ENCODE data around the gene RANBP17.
"Not testable (repeated sequence)": the region's sequence is repeated elsewhere in the genome, so short reads cannot be mapped to it uniquely, and the experiment has no call there.

Gene RANBP17

DNA sequence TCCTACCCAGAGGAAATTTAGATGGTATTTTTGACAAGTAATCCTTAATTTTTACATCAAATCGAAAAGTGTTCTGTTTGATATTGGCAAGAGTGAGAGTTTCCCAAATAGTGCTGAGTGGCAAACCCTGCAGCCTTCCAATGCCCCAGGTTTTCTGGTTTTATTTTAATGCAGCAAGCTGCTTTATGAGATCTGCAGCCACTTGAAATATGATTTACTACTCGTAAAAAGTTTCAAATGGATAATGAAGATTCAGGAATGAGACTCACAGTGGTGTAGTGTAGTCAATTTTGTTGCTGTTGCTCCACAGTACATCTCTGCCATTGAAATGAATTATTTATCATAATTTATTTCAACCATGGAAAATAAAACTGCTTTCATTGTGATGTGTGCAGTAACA, 423.6 kb downstream of the RANBP17 start:
- no peak overlapping the region for H3K27ac ChIP-seq (ENCODE audit: low read length)
- no peaks in the 10 kb centered on the region for H3K27me3 ChIP-seq (ENCODE audit: control insufficient read depth in 1 of 2, insufficient read depth in 2 of 2, low read length in 2 of 2)
- H3K9ac ChIP-seq (ENCODE audit: low read length in 2 of 2) = no peak overlapping the region
- no peak overlapping the region for H3K4me3 ChIP-seq (ENCODE audit: low read length in 2 of 2)
- no peaks in the 10 kb centered on the region for H3K9me3 ChIP-seq (ENCODE audit: control insufficient read depth in 2 of 2, low read length in 2 of 2)
- H3K4me1 ChIP-seq (ENCODE audit: control insufficient read depth, insufficient read depth, low read length) = no peaks in the 10 kb centered on the region
- no peaks in the 10 kb centered on the region for H3K36me3 ChIP-seq (ENCODE audit: control insufficient read depth in 2 of 2, insufficient read depth in 2 of 2, low read length in 2 of 2)

GRCh38 chr5:171288066-171288465, 426.2 kb downstream of the RANBP17 start:
- Histone ChIP-seq H3K36me3 (ENCODE audit: control insufficient read depth in 2 of 2, insufficient read depth in 2 of 2, low read length in 2 of 2) (no peaks in the 10 kb centered on the region), H3K9ac (ENCODE audit: low read length in 2 of 2) (no peak overlapping the region), H3K27ac (ENCODE audit: low read length) (no peak overlapping the region), H3K27me3 (ENCODE audit: control insufficient read depth in 1 of 2, insufficient read depth in 2 of 2, low read length in 2 of 2) (no peaks in the 10 kb centered on the region), H3K4me3 (ENCODE audit: low read length in 2 of 2) (no peak overlapping the region), H3K9me3 (ENCODE audit: control insufficient read depth in 2 of 2, low read length in 2 of 2) (no peaks in the 10 kb centered on the region), H3K4me1 (ENCODE audit: control insufficient read depth, insufficient read depth, low read length) (no peaks in the 10 kb centered on the region)

- H3K9ac ChIP-seq (ENCODE audit: low read length in 2 of 2) = no peak overlapping the region
- peaks cover 0 to 2% of the 10 kb centered on the region in 2 donors for H3K36me3 ChIP-seq (ENCODE audit: control insufficient read depth in 2 of 2, insufficient read depth in 2 of 2, low read length in 2 of 2)
- no peaks in the 10 kb centered on the region for H3K4me1 ChIP-seq (ENCODE audit: control insufficient read depth, insufficient read depth, low read length)
- no peak overlapping the region for H3K27ac ChIP-seq (ENCODE audit: low read length)
- H3K4me3 ChIP-seq (ENCODE audit: low read length in 2 of 2) = no peak overlapping the region
- H3K9me3 ChIP-seq (ENCODE audit: control insufficient read depth in 2 of 2, low read length in 2 of 2) = no peaks in the 10 kb centered on the region
- no peaks in the 10 kb centered on the region for H3K27me3 ChIP-seq (ENCODE audit: control insufficient read depth in 1 of 2, insufficient read depth in 2 of 2, low read length in 2 of 2)
Measured at GRCh38 chr5:171291371-171291770, 429.6 kb downstream of the RANBP17 start.

DNA sequence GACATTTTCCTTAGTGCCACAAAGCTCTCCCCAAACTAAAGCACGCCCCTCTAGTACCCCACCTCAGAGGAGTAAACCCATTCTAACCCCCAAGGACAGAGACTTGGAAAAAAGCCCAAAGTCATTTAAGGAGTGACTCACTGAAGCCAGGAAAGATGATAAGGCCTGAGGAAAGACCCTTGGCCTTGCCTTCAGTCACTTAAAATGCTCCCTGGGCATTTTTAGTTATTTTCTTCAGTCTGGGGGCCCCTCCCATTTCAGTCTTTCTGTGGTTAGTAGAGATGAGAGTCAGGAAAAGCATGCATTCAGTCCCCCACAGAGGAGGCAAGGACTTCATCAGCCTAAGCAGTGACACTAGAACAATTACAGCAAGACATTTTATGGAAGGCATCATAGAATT, 433.5 kb downstream of the RANBP17 start:
- Histone ChIP-seq H3K27me3 (ENCODE audit: control insufficient read depth in 1 of 2, insufficient read depth in 2 of 2, low read length in 2 of 2) (peaks cover 0 to under 1% of the 10 kb centered on the region in 2 donors), H3K9me3 (ENCODE audit: control insufficient read depth in 2 of 2, low read length in 2 of 2) (no peaks in the 10 kb centered on the region), H3K4me1 (ENCODE audit: control insufficient read depth, insufficient read depth, low read length) (no peaks in the 10 kb centered on the region), H3K27ac (ENCODE audit: low read length) (no peak overlapping the region), H3K36me3 (ENCODE audit: control insufficient read depth in 2 of 2, insufficient read depth in 2 of 2, low read length in 2 of 2) (peaks cover 0 to 4% of the 10 kb centered on the region in 2 donors), H3K4me3 (ENCODE audit: low read length in 2 of 2) (no peak overlapping the region), H3K9ac (ENCODE audit: low read length in 2 of 2) (no peak overlapping the region)

DNA sequence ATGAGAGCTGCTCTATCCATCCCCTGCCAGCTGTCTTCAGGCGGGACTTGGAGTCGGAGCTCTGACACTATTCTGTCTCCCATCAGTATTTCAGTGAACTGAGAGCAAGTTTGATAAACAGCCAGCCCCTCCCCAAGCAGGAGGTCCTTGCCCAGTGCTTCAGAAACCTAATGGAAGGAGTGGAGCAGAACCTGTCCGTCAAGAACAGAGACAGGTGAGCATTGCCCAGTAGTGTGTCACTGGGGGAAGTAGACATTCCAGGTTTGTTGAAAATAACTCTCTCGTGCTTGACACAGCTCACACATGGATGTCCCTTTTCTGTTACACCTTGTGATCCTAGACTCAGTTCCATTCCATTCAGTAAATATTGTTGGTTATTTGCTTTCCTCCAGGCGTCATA, 434.0 kb downstream of the RANBP17 start:
- Histone ChIP-seq H3K36me3 (ENCODE audit: control insufficient read depth in 2 of 2, insufficient read depth in 2 of 2, low read length in 2 of 2) (peaks cover 0 to 4% of the 10 kb centered on the region in 2 donors), H3K4me3 (ENCODE audit: low read length in 2 of 2) (no peak overlapping the region), H3K9ac (ENCODE audit: low read length in 2 of 2) (no peak overlapping the region), H3K27ac (ENCODE audit: low read length) (no peak overlapping the region), H3K27me3 (ENCODE audit: control insufficient read depth in 1 of 2, insufficient read depth in 2 of 2, low read length in 2 of 2) (peaks cover 0 to 2% of the 10 kb centered on the region in 2 donors), H3K4me1 (ENCODE audit: control insufficient read depth, insufficient read depth, low read length) (no peaks in the 10 kb centered on the region), H3K9me3 (ENCODE audit: control insufficient read depth in 2 of 2, low read length in 2 of 2) (no peaks in the 10 kb centered on the region)

GRCh38 chr5:171297941-171298340, 436.1 kb downstream of the RANBP17 start:
- not testable (repeated sequence) for H3K9ac ChIP-seq (ENCODE audit: low read length in 2 of 2); H3K27ac ChIP-seq (ENCODE audit: low read length); H3K4me1 ChIP-seq (ENCODE audit: control insufficient read depth, insufficient read depth, low read length); H3K9me3 ChIP-seq (ENCODE audit: control insufficient read depth in 2 of 2, low read length in 2 of 2); H3K27me3 ChIP-seq (ENCODE audit: control insufficient read depth in 1 of 2, insufficient read depth in 2 of 2, low read length in 2 of 2); H3K36me3 ChIP-seq (ENCODE audit: control insufficient read depth in 2 of 2, insufficient read depth in 2 of 2, low read length in 2 of 2); H3K4me3 ChIP-seq (ENCODE audit: low read length in 2 of 2)

DNA sequence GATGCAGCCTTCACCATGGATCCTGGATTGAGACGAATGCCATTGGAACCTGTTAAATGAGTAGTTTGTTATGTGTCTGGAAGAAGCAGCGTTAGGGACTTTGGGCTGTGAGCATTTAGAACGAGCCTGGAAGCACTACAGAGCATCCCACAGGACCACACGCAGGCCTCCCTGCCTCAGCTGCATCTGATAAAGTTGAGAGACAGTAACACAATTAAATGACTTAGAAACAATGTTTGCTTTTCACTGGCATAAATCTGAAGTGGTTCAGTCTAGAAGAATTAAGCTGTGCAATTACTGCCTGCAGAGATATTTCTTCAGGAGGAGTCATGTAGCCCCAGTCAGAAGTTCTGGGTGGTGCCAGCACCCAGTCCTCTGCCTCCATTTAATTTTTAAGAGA, 437.4 kb downstream of the RANBP17 start:
- Histone ChIP-seq H3K27me3 (ENCODE audit: control insufficient read depth in 1 of 2, insufficient read depth in 2 of 2, low read length in 2 of 2) (peaks cover 4 to 6% of the 10 kb centered on the region in 2 donors), H3K36me3 (ENCODE audit: control insufficient read depth in 2 of 2, insufficient read depth in 2 of 2, low read length in 2 of 2) (peaks cover 0 to 2% of the 10 kb centered on the region in 2 donors), H3K4me1 (ENCODE audit: control insufficient read depth, insufficient read depth, low read length) (no peaks in the 10 kb centered on the region), H3K27ac (ENCODE audit: low read length) (no peak overlapping the region), H3K9ac (ENCODE audit: low read length in 2 of 2) (no peak overlapping the region), H3K4me3 (ENCODE audit: low read length in 2 of 2) (no peak overlapping the region), H3K9me3 (ENCODE audit: control insufficient read depth in 2 of 2, low read length in 2 of 2) (no peaks in the 10 kb centered on the region)

DNA sequence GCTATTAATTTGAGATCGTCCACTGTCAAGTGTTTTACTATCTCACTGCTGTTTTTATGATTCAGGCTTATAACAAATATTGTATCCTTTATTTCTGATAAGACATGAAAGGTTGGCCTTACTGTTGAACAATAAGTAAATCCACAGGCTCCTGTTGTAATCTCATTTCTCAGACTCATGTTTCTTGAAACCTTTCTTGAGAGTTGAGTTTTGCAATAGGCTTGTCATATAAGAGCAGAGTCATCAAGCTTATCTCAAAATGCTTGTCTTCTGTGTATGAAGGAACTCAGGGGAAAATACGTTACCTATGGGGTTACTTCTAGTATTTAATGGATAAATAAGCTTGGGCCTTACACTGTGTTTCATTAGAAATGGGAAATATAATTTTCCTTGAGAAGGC, 438.0 kb downstream of the RANBP17 start:
- Histone ChIP-seq H3K36me3 (ENCODE audit: control insufficient read depth in 2 of 2, insufficient read depth in 2 of 2, low read length in 2 of 2) (peaks cover 0 to 2% of the 10 kb centered on the region in 2 donors), H3K4me3 (ENCODE audit: low read length in 2 of 2) (no peak overlapping the region), H3K4me1 (ENCODE audit: control insufficient read depth, insufficient read depth, low read length) (no peaks in the 10 kb centered on the region), H3K27ac (ENCODE audit: low read length) (no peak overlapping the region), H3K9me3 (ENCODE audit: control insufficient read depth in 2 of 2, low read length in 2 of 2) (no peaks in the 10 kb centered on the region), H3K9ac (ENCODE audit: low read length in 2 of 2) (no peak overlapping the region), H3K27me3 (ENCODE audit: control insufficient read depth in 1 of 2, insufficient read depth in 2 of 2, low read length in 2 of 2) (peaks cover 9 to 11% of the 10 kb centered on the region in 2 donors)

DNA sequence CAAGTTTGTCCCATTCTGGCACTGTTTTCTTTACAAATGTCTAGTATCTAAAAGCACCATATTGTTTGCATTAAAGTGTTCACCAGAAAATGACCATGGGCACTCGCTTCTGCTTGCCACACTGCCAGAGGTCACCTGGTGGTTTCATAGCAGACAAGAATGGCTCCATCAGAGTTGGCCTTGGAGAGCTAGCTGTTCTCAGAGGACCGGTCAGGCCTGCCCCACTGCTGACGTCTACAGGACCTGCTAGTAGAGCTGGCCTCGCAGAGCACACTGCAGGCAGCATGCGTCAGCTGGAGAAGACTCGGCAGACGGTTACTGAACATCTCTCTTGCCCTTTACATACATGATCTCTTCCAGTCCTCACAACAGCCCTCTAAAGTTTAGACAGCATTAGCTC, 438.5 kb downstream of the RANBP17 start:
- H3K27ac ChIP-seq (ENCODE audit: low read length) = no peak overlapping the region
- H3K9ac ChIP-seq (ENCODE audit: low read length in 2 of 2) = no peak overlapping the region
- H3K27me3 ChIP-seq (ENCODE audit: control insufficient read depth in 1 of 2, insufficient read depth in 2 of 2, low read length in 2 of 2) = peaks cover 13 to 14% of the 10 kb centered on the region in 2 donors
- no peaks in the 10 kb centered on the region for H3K9me3 ChIP-seq (ENCODE audit: control insufficient read depth in 2 of 2, low read length in 2 of 2)
- peaks cover 0 to 2% of the 10 kb centered on the region in 2 donors for H3K36me3 ChIP-seq (ENCODE audit: control insufficient read depth in 2 of 2, insufficient read depth in 2 of 2, low read length in 2 of 2)
- H3K4me3 ChIP-seq (ENCODE audit: low read length in 2 of 2) = no peak overlapping the region
- no peaks in the 10 kb centered on the region for H3K4me1 ChIP-seq (ENCODE audit: control insufficient read depth, insufficient read depth, low read length)

GRCh38 chr5:171306166-171306565, 444.3 kb downstream of the RANBP17 start:
- H3K9ac ChIP-seq (ENCODE audit: low read length in 2 of 2) = no peak overlapping the region
- H3K4me1 ChIP-seq (ENCODE audit: control insufficient read depth, insufficient read depth, low read length) = peaks cover 17% of the 10 kb centered on the region
- no peaks in the 10 kb centered on the region for H3K9me3 ChIP-seq (ENCODE audit: control insufficient read depth in 2 of 2, low read length in 2 of 2)
- H3K4me3 ChIP-seq (ENCODE audit: low read length in 2 of 2) = no peak overlapping the region
- H3K27me3 ChIP-seq (ENCODE audit: control insufficient read depth in 1 of 2, insufficient read depth in 2 of 2, low read length in 2 of 2) = peaks cover 56 to 69% of the 10 kb centered on the region in 2 donors
- no peaks in the 10 kb centered on the region for H3K36me3 ChIP-seq (ENCODE audit: control insufficient read depth in 2 of 2, insufficient read depth in 2 of 2, low read length in 2 of 2)
- no peak overlapping the region for H3K27ac ChIP-seq (ENCODE audit: low read length)

DNA sequence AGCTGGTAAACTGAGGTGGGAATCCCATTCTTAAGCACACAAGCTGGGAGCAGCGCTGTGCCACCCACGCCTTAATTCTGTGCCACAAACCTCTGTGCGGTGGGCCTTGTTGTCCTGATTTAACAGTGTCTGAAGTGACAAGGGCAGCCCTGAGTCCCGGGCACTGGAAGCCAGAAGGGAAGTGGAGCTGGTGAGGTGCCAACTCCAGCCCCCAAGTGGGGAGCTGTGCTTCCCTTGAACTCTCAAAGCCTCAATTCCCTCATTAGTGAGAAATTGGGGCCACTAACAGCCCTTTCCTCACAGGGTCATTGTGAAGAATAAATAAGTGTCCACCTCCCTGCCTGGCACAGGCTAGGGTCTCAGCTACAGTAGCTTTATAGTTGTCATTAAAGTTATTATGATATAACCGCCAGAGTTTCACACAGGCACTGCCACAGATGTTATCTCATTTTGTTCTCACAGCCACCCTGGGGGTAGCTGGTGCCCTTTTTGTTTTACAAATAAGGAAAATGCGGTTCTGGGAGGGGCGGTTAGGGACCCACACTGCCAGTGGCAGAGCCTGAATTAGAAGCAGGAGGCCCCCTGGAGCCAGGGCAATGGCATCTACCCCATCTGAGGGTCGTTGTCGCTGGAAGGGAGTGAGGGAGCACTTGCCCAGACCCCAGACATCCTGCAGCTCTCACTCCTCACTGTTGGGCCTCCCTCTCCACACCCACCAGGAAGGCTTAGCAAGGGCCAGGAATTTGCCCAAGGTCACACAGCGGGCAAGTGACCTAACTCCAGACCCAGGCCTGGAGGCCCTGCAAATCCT, 445.2 kb downstream of the RANBP17 start:
- Histone ChIP-seq H3K36me3 (ENCODE audit: control insufficient read depth in 2 of 2, insufficient read depth in 2 of 2, low read length in 2 of 2) (no peaks in the 10 kb centered on the region), H3K27me3 (ENCODE audit: control insufficient read depth in 1 of 2, insufficient read depth in 2 of 2, low read length in 2 of 2) (peaks cover 57 to 77% of the 10 kb centered on the region in 2 donors), H3K9ac (ENCODE audit: low read length in 2 of 2) (no peak overlapping the region), H3K9me3 (ENCODE audit: control insufficient read depth in 2 of 2, low read length in 2 of 2) (no peaks in the 10 kb centered on the region), H3K4me1 (ENCODE audit: control insufficient read depth, insufficient read depth, low read length) (peaks cover 24% of the 10 kb centered on the region), H3K27ac (ENCODE audit: low read length) (no peak overlapping the region), H3K4me3 (ENCODE audit: low read length in 2 of 2) (no peak overlapping the region)
